Neural cell (in vitro differentiated cells): ENCODE results near the gene FBLIM1.

ENCODE experiments used
- CTCF ChIP-seq: fragments of 450-650 bp; IDR thresholded peaks from 2 replicates; pipeline ENCODE4 v1.5.1; 2014; ENCODE audit warnings: antibody characterized with exemption, mild to moderate bottlenecking, moderate library complexity; ENCODE audit not compliant: poor library complexity, severe bottlenecking
- EP300 ChIP-seq: fragments of 450-650 bp; conservative IDR thresholded peaks from 2 replicates; pipeline ENCODE4 v1.6.1; 2014; ENCODE audit warnings: antibody characterized with exemption, mild to moderate bottlenecking, moderate library complexity; ENCODE audit not compliant: poor library complexity, severe bottlenecking
- EZH2 ChIP-seq: fragments of 200-600, 300-800 bp; shearing (Covaris generic), sonication (generic); IDR thresholded peaks from 2 replicates; pipeline ENCODE4 v1.6.1; 2014; ENCODE audit warnings: antibody characterized with exemption, low read length, borderline replicate concordance, mild to moderate bottlenecking; ENCODE audit not compliant: insufficient read depth, poor library complexity, severe bottlenecking
- MXI1 ChIP-seq: fragments of 450-650 bp; conservative IDR thresholded peaks from 2 replicates; pipeline ENCODE4 v1.6.1; 2014; ENCODE audit warnings: antibody characterized with exemption, mild to moderate bottlenecking; ENCODE audit not compliant: poor library complexity, severe bottlenecking
- POLR2AphosphoS5 ChIP-seq: IDR thresholded peaks from 2 replicates; pipeline ENCODE4 v1.6.1; 2012
- RAD21 ChIP-seq: fragments of 450-650 bp; conservative IDR thresholded peaks from 2 replicates; pipeline ENCODE4 v1.6.1; 2014; ENCODE audit warnings: antibody characterized with exemption, mild to moderate bottlenecking, moderate library complexity
- REST ChIP-seq: IDR thresholded peaks from 2 replicates; pipeline ENCODE4 v1.6.1; 2012; ENCODE audit warnings: borderline replicate concordance
- TAF1 ChIP-seq: IDR thresholded peaks from 2 replicates; pipeline ENCODE4 v1.6.1; 2012; ENCODE audit warnings: low read depth

GRCh38 chr1:15755021-15755645 lies 3.5 kb upstream of the FBLIM1 start:
- TF ChIP-seq CTCF (no peak), TAF1 (no peak), RAD21 (no peak), EZH2 (no peak), EP300 (no peak), REST (no peak), POLR2AphosphoS5 (no peak), MXI1 (no peak)
